Adipocyte (in vitro differentiated cells): ENCODE data around the gene NAA10.

Source experiments
- DNase-seq: peaks from one replicate; pipeline ENCODE4 v3.0.0-alpha.2; 2015; ENCODE audit warnings: low read depth
- H3K27me3 ChIP-seq: replicated peaks from 2 replicates; pipeline ENCODE4 v1.7.0; 2013; ENCODE audit warnings: mild to moderate bottlenecking, low read length, moderate library complexity; ENCODE audit not compliant: control insufficient read depth, insufficient read depth
- H3K36me3 ChIP-seq: 2 replicates; pipeline ENCODE4 v1.7.0; 2013; ENCODE audit warnings: low read length, mild to moderate bottlenecking, moderate library complexity; ENCODE audit not compliant: control insufficient read depth, insufficient read depth, severe bottlenecking
- H3K4me1 ChIP-seq: 2 replicates; pipeline ENCODE4 v1.7.0; 2013; ENCODE audit warnings: mild to moderate bottlenecking, low read length, moderate library complexity; ENCODE audit not compliant: control insufficient read depth, insufficient read depth
- H3K4me3 ChIP-seq: 2 replicates; pipeline ENCODE4 v1.7.0; 2013; ENCODE audit warnings: mild to moderate bottlenecking, low read length, moderate library complexity
- H3K9ac ChIP-seq: 2 replicates; pipeline ENCODE4 v1.7.0; 2013; ENCODE audit warnings: mild to moderate bottlenecking, low read length, moderate library complexity
- H3K9me3 ChIP-seq: 2 replicates; pipeline ENCODE4 v1.7.0; 2013; ENCODE audit warnings: mild to moderate bottlenecking, low read length, moderate library complexity; ENCODE audit not compliant: control insufficient read depth

The NAA10 gene

DNA sequence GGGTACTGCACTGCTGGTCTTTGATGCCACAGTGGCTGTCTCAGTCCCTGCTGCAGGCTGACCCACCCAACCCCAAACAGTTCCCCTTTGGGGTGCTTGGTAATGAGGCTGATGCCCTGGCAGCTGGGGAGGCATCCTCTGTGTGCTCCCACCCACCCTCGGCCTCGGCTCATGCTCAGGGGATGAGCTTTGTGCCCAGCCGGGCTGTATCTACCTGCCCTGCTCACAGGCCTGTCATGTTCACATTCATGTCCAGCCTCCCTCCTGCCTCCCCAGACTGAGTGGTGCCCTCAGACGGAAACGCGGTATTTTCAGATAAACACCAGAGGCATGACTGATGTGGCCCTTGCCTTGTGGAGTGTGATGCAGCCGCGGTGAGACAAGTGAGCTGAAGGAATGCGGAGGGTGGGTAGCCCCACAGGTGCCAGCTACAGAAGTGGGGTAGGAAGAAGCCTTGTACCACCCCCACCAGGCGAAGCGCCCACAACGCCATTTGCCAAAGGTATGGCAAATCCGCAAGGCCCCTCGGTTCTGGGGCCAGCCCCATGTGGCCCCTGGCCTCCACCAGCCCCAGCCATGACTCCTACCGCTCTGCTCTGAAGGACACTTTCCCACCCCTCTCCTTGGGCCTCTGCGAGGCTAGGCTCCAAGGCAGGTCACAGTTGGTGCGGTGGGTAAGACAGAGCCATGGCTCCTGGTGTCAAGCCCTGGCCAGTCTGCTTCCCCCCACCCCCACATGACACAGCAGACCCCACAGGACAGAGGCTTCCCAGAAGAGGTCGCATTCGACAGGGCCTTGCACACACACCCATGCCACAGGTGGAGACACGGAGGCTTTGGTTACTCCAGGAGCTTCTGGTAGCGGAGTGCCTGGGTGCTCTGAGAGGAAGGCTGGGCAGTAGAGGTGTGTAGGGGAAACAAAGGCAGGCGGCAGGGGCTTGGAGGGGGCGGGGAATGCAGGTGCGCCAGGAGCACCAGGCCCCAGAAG is 11.4 kb upstream of the NAA10 start:
- no peak for DNase-seq
- Histone ChIP-seq H3K27me3 (peaks cover 8% of the 10 kb centered on the region), H3K4me3 (no peak overlapping the region), H3K9me3 (no peaks in the 10 kb centered on the region), H3K4me1 (no peaks in the 10 kb centered on the region), H3K9ac (no peak overlapping the region), H3K36me3 (peaks cover 35% of the 10 kb centered on the region)

DNA sequence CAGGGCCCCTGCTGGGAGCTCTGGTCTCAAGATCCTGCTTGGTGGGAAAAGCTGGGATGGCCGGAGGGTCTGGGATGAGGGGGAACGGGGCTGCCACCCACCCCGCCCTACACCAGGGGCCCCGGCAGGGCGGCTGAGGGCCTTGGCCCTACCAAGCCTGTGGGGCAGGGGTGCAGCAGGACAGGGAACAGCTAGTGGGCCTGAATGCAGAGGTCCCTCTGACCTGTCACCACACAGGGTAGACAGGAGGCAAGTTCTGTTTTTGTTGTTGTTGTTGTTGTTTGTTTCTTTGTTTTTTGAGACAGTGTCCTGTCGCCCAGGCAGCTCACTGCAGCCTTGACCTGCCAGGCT is 9.9 kb upstream of the NAA10 start:
- Histone ChIP-seq H3K27me3 (peaks cover 10% of the 10 kb centered on the region), H3K9me3 (no peaks in the 10 kb centered on the region), H3K36me3 (peaks cover 20% of the 10 kb centered on the region), H3K4me3 (no peak overlapping the region), H3K9ac (no peak overlapping the region), H3K4me1 (no peaks in the 10 kb centered on the region)
- DNase-seq, result no peak

GRCh38 chrX:153944140-153944799 is 9.4 kb upstream of the NAA10 start, which contains the start of gene RENBP:
Gene RENBP, minus strand, starts transcription at chrX:153944643. Its CDS starts 33 bp downstream, at chrX:153944610.
- peaks cover 15% of the 10 kb centered on the region for H3K36me3 ChIP-seq
- H3K4me1 ChIP-seq, result no peaks in the 10 kb centered on the region
- no peak for DNase-seq
- no peaks in the 10 kb centered on the region for H3K9me3 ChIP-seq
- no peak within 1 kb of the TSS for H3K9ac ChIP-seq
- H3K27me3 ChIP-seq, result peaks cover 14% of the 10 kb centered on the region
- peak within 1 kb of the TSS; percentile 27 for H3K4me3 ChIP-seq

- Histone ChIP-seq H3K9ac (no peak overlapping the region), H3K27me3 (peaks cover 14% of the 10 kb centered on the region), H3K4me3 (no peak overlapping the region), H3K36me3 (no peaks in the 10 kb centered on the region), H3K9me3 (no peaks in the 10 kb centered on the region), H3K4me1 (no peaks in the 10 kb centered on the region)
- no peak for DNase-seq
Measured at GRCh38 chrX:153941336-153942252, 6.8 kb upstream of the NAA10 start.

- no peak overlapping the region for H3K4me3 ChIP-seq
- no peak for DNase-seq
- no peaks in the 10 kb centered on the region for H3K9me3 ChIP-seq
- H3K36me3 ChIP-seq, result no peaks in the 10 kb centered on the region
- H3K27me3 ChIP-seq, result peaks cover 14% of the 10 kb centered on the region
- no peak overlapping the region for H3K9ac ChIP-seq
- H3K4me1 ChIP-seq, result no peaks in the 10 kb centered on the region
Measured at GRCh38 chrX:153939573-153939972, 4.7 kb upstream of the NAA10 start.

DNA sequence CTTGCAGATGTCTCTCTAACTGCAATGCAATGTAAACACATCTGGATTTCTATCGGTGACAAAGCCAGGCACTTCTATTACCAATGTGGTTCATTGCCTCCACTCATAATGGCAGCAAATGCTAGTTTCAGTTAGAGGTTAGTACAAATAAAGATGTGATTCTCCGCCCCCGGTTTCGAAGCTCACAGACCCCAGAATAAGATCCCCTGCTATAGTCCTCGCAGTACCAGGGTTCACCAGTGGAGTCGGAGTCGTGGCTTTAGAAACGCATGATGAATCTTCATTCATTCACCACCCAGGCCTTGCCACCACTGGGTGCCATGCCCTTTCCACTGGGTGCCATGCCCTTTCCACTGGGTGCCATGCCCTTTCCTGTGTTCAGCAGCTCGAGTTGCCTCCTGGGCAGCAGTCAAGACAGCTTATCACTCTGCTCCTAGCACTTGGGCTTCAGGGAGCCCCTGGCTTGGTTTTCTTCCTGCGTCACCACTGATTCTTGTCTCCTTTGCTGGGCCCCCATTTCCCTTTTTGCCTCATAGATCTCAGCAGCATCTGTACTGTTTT is 3.5 kb upstream of the NAA10 start:
- Histone ChIP-seq H3K36me3 (no peaks in the 10 kb centered on the region), H3K4me3 (no peak overlapping the region), H3K9me3 (no peaks in the 10 kb centered on the region), H3K9ac (no peak overlapping the region), H3K4me1 (peaks cover 3% of the 10 kb centered on the region), H3K27me3 (peaks cover 5% of the 10 kb centered on the region)
- no peak for DNase-seq

GRCh38 chrX:153937056-153937455 is 2.2 kb upstream of the NAA10 start:
- DNase-seq, result no peak
- Histone ChIP-seq H3K4me3 (no peak overlapping the region), H3K27me3 (peaks cover 5% of the 10 kb centered on the region), H3K4me1 (peaks cover 3% of the 10 kb centered on the region), H3K9me3 (no peaks in the 10 kb centered on the region), H3K9ac (no peak overlapping the region), H3K36me3 (peaks cover 4% of the 10 kb centered on the region)

DNA sequence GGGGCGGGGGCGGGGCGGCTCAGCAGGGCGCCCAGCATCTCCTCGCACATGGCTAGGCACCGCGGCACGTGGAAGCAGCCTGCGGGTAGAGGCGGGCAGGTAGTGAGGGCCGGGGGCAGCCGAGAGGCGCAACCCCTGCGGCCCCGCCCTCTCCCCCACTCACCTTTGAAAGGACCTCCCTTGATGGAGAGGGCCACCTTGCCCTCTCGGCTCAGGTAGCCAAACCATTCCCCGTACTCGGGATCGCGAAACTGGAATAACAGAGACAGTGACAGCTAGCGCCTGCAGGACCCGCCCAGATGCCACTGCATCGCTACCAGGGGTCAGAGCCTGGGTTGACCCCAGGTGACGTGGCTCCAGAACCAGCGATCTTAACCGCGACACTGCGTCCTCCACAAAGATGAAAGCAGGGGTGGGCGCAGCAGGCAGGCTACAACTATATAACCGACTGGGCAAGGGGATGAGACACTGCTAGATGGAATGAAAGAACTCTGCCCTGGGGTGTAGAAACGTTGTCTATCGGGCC is 552 bp upstream of the NAA10 start:
- H3K9me3 ChIP-seq, result no peaks in the 10 kb centered on the region
- peaks cover 9% of the 10 kb centered on the region for H3K4me1 ChIP-seq
- H3K9ac ChIP-seq, result peak overlapping the region; percentile 34
- no peak for DNase-seq
- peaks cover 5% of the 10 kb centered on the region for H3K27me3 ChIP-seq
- peak overlapping the region; percentile 54 for H3K4me3 ChIP-seq
- H3K36me3 ChIP-seq, result peaks cover 20% of the 10 kb centered on the region

GRCh38 chrX:153934148-153934761 is 582 bp downstream of the NAA10 start:
- DNase-seq, result no peak
- Histone ChIP-seq H3K9ac (peak overlapping the region; percentile 95), H3K27me3 (no peaks in the 10 kb centered on the region), H3K4me1 (peaks cover 11% of the 10 kb centered on the region), H3K4me3 (peak overlapping the region; percentile 93), H3K9me3 (no peaks in the 10 kb centered on the region), H3K36me3 (peaks cover 31% of the 10 kb centered on the region)

- H3K4me3 ChIP-seq, result peak overlapping the region; percentile 93
- H3K9ac ChIP-seq, result peak overlapping the region; percentile 95
- H3K36me3 ChIP-seq, result peaks cover 31% of the 10 kb centered on the region
- no peaks in the 10 kb centered on the region for H3K9me3 ChIP-seq
- no peaks in the 10 kb centered on the region for H3K27me3 ChIP-seq
- peak; percentile 26 for DNase-seq
- H3K4me1 ChIP-seq, result peaks cover 14% of the 10 kb centered on the region
Measured at GRCh38 chrX:153933748-153934147, 1.1 kb downstream of the NAA10 start.
